Gastroesophageal sphincter (tissue), 4 donors: ENCODE results near the gene GHRL. TPM values are rescaled to one million over a fixed set of nuclear protein-coding genes. Genes with fewer than 3 reads are reported as not detected.

Source experiments
- ATAC-seq: fragments of 150-250 bp; one replicate; pipeline ENCODE4 v1.9.1; 2016; ENCODE audit warnings: mild to moderate bottlenecking, moderate library complexity
- H3K27ac ChIP-seq, 4 donors: fragments of 200-600 bp; sonication (generic) in 3 of 4; 1 replicate in 3 of 4; 2 replicates in 1 of 4; pipeline ENCODE4 v1.5.1; 2016 to 2019
- H3K27me3 ChIP-seq: fragments of 200-600 bp; sonication (generic); one replicate; pipeline ENCODE4 v1.5.1; 2019
- H3K36me3 ChIP-seq, 2 donors: fragments of 200-600 bp; sonication (generic); one replicate each; pipeline ENCODE4 v1.5.1; 2019; ENCODE audit warnings: control low read depth in 1 of 2
- H3K4me1 ChIP-seq, 3 donors: fragments of 200-600 bp; sonication (generic); 1 replicate in 2 of 3; 2 replicates in 1 of 3; pipeline ENCODE4 v1.5.1; 2016 to 2019; ENCODE audit warnings: control low read depth in 2 of 3
- H3K4me3 ChIP-seq, 2 donors: fragments of 200-600 bp; sonication (generic); one replicate each; pipeline ENCODE4 v1.5.1; 2019; ENCODE audit warnings: mild to moderate bottlenecking in 1 of 2, moderate library complexity in 1 of 2
- H3K9me3 ChIP-seq, 3 donors: fragments of 200-600 bp; sonication (generic); one replicate each; pipeline ENCODE4 v1.5.1; 2017 to 2019; ENCODE audit warnings: control low read depth in 2 of 3
- EP300 ChIP-seq: sonication (generic); formaldehyde crosslinking; IDR thresholded peaks from one replicate; pipeline ENCODE4 v1.6.1; 2017; ENCODE audit warnings: antibody characterized with exemption, mild to moderate bottlenecking
- POLR2A ChIP-seq, 2 donors: fragments of 450-650 bp; IDR thresholded peaks; one replicate each; pipeline ENCODE4 v1.6.1; 2017; ENCODE audit warnings: antibody characterized with exemption in 2 of 2, mild to moderate bottlenecking in 2 of 2, moderate library complexity in 1 of 2
- POLR2AphosphoS5 ChIP-seq: sonication (generic); formaldehyde crosslinking; IDR thresholded peaks from one replicate; pipeline ENCODE4 v1.6.1; 2017; ENCODE audit warnings: antibody characterized with exemption
- WGBS, 2 donors: methylation state at CpG; one replicate each; pipeline ENCODE4 v1.1.5; 2018; ENCODE audit warnings: low coverage in 1 of 2; 5-methylcytosine and 5-hydroxymethylcytosine counted together
- total RNA-seq, 4 donors: library from RNA; depleted of rRNA; stranded (reverse); fragments of >200 nt; gene quantifications; one replicate each; pipeline ENCODE4 v1.1.0, GENCODE V29; 2016
- TF ChIP-seq, protein P1 (sequence below), 4 experiments: fragments of 200-600 bp in 2 of 4; fragments of 450-650 bp in 2 of 4; sonication (generic) in 1 of 4; IDR thresholded peaks; one replicate each; pipeline ENCODE4 v1.5.1; 2017 to 2019; ENCODE audit warnings: antibody characterized with exemption in 4 of 4, mild to moderate bottlenecking in 2 of 4, moderate library complexity in 2 of 4

Gene GHRL
- total RNA-seq, 4 donors from 2014 or later = 0.47 to 3.2 TPM; not detected in 2

DNA sequence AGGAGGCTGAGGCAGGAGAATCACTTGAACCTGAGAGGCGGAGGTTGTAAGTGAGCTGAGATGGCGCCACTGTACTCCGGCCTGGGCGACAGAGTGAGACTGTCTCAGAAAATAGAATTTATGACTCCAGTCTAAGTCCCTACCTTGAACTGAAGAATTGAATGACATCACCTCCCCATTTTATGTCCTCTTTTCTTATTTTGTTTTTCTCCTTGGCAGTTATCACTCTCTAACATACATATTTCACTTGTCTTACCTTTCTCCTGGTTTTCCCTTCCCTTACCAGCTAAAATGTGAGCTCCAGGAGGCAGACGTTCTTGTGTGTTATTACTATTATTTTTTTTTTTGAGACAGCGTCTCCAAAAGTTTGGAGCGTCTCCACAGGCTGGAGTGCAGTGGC lies 36.9 kb downstream of the GHRL start:
- no peaks in the 10 kb centered on the region for H3K27me3 ChIP-seq
- H3K4me1 ChIP-seq = peaks cover 0 to 35% (median 4%) of the 10 kb centered on the region in 3 donors
- H3K9me3 ChIP-seq = no peaks in the 10 kb centered on the region
- peaks cover 0 to 84% of the 10 kb centered on the region in 2 donors for H3K36me3 ChIP-seq
- no peak overlapping the region for H3K4me3 ChIP-seq
- WGBS, 2 donors = 88 to 98% methylated on average over 5 to 7 of the region's 7 CpGs
- TF ChIP-seq, protein P1, sequence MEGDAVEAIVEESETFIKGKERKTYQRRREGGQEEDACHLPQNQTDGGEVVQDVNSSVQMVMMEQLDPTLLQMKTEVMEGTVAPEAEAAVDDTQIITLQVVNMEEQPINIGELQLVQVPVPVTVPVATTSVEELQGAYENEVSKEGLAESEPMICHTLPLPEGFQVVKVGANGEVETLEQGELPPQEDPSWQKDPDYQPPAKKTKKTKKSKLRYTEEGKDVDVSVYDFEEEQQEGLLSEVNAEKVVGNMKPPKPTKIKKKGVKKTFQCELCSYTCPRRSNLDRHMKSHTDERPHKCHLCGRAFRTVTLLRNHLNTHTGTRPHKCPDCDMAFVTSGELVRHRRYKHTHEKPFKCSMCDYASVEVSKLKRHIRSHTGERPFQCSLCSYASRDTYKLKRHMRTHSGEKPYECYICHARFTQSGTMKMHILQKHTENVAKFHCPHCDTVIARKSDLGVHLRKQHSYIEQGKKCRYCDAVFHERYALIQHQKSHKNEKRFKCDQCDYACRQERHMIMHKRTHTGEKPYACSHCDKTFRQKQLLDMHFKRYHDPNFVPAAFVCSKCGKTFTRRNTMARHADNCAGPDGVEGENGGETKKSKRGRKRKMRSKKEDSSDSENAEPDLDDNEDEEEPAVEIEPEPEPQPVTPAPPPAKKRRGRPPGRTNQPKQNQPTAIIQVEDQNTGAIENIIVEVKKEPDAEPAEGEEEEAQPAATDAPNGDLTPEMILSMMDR (IDR thresholded peaks at IDR 0.05) = no peak
- no peak for TF ChIP-seq POLR2A (IDR thresholded peaks at IDR 0.05)
- no peak for TF ChIP-seq POLR2AphosphoS5
- TF ChIP-seq EP300 = no peak
- ATAC-seq = no peak
- no peak overlapping the region for H3K27ac ChIP-seq

DNA sequence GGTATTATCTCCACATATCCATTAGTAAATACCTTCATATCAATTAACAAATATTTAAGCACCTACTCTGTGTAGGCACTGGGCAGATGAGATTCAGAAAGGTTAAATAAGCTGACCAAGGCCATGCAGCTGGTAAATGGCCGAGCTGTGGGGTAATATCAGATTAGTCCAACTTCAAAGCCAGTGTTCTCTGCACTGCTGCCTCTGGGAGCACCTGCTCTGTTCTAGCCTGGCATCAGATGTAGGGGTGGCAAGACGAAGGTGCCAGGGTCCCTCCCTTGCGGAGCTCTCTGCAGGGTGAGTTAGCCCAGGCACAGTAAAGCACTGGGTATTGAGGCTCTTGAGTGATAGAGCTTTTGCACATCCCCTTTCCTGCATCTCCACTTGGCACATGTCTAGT lies 39.0 kb downstream of the GHRL start:
- peaks cover 0 to 63% of the 10 kb centered on the region in 2 donors for H3K36me3 ChIP-seq
- no peaks in the 10 kb centered on the region for H3K27me3 ChIP-seq
- no peak overlapping the region for H3K27ac ChIP-seq
- no peak for TF ChIP-seq POLR2AphosphoS5
- TF ChIP-seq, protein P1 (IDR thresholded peaks at IDR 0.05) = no peak
- H3K4me1 ChIP-seq = peaks cover 0 to 55% (median 10%) of the 10 kb centered on the region in 3 donors
- H3K4me3 ChIP-seq = no peak overlapping the region
- ATAC-seq = no peak
- WGBS, 2 donors = 80 to 88% methylated on average over 1 of the region's 3 CpGs
- no peaks in the 10 kb centered on the region for H3K9me3 ChIP-seq

- ATAC-seq = no peak
- TF ChIP-seq POLR2A (IDR thresholded peaks at IDR 0.05) (no peak), EP300 (no peak), POLR2AphosphoS5 (no peak)
- TF ChIP-seq, protein P1 (IDR thresholded peaks at IDR 0.05) = no peak
- peak overlapping the region in 1 of 4 donors; percentile 98 for H3K27ac ChIP-seq
- peaks cover 0 to 52% of the 10 kb centered on the region in 2 donors for H3K36me3 ChIP-seq
- H3K9me3 ChIP-seq = no peaks in the 10 kb centered on the region
- H3K4me3 ChIP-seq = no peak overlapping the region
- peaks cover 0 to 62% (median 10%) of the 10 kb centered on the region in 3 donors for H3K4me1 ChIP-seq
- WGBS, 2 donors = 93% methylated on average over 3 of the region's 3 CpGs; no CpG with 5 or more reads in 1 of the 2 donors
- no peaks in the 10 kb centered on the region for H3K27me3 ChIP-seq
Measured at GRCh38 chr3:10251006-10251405, 41.7 kb downstream of the GHRL start.

GRCh38 chr3:10249833-10250232 lies 42.9 kb downstream of the GHRL start:
- ATAC-seq = no peak
- peaks cover 0 to 10% (median 0%) of the 10 kb centered on the region in 3 donors for H3K9me3 ChIP-seq
- TF ChIP-seq, protein P1 (IDR thresholded peaks at IDR 0.05) = no peak
- no peak for TF ChIP-seq POLR2AphosphoS5
- TF ChIP-seq POLR2A (IDR thresholded peaks at IDR 0.05) = no peak
- no peak for TF ChIP-seq EP300
- whole genome bisulfite sequencing, 2 donors = 0 to 23% methylated on average over 3 of the region's 3 CpGs
- H3K4me1 ChIP-seq = peaks cover 0 to 62% (median 10%) of the 10 kb centered on the region in 3 donors
- no peaks in the 10 kb centered on the region for H3K27me3 ChIP-seq
- H3K27ac ChIP-seq = peak overlapping the region in 3 of 4 donors; percentile 90 to 98 (median 93)
- peaks cover 0 to 40% of the 10 kb centered on the region in 2 donors for H3K36me3 ChIP-seq
- peak overlapping the region; percentile 56 to 82 for H3K4me3 ChIP-seq

- H3K27ac ChIP-seq = peak overlapping the region; percentile 36 to 98 (median 92)
- no peak for ATAC-seq
- no peak for TF ChIP-seq POLR2A (IDR thresholded peaks at IDR 0.05)
- TF ChIP-seq EP300 = no peak
- no peak for TF ChIP-seq POLR2AphosphoS5
- TF ChIP-seq, protein P1 (IDR thresholded peaks at IDR 0.05) = no peak
- peaks cover 0 to 39% of the 10 kb centered on the region in 2 donors for H3K36me3 ChIP-seq
- WGBS, 2 donors = 6% methylated on average over 10 of the region's 32 CpGs; no CpG with 5 or more reads in 1 of the 2 donors
- H3K9me3 ChIP-seq = peaks cover 0 to 16% (median 0%) of the 10 kb centered on the region in 3 donors
- H3K4me1 ChIP-seq = peaks cover 0 to 57% (median 10%) of the 10 kb centered on the region in 3 donors
- no peaks in the 10 kb centered on the region for H3K27me3 ChIP-seq
- peak overlapping the region; percentile 56 to 82 for H3K4me3 ChIP-seq
Measured at GRCh38 chr3:10248984-10249748, 43.6 kb downstream of the GHRL start.
